Tibial nerve (tissue), 4 donors: ENCODE results near the gene NID2.

Experiments used
- EP300 ChIP-seq, 2 donors: sonication (generic); formaldehyde crosslinking; IDR thresholded peaks; one replicate each; pipeline ENCODE4 v1.6.1; 2017; ENCODE audit warnings: antibody characterized with exemption in 2 of 2, mild to moderate bottlenecking in 1 of 2
- TF ChIP-seq, protein P1 (sequence below), 5 experiments: fragments of 200-600 bp in 3 of 5; fragments of 450-650 bp in 2 of 5; sonication (generic) in 3 of 5; IDR thresholded peaks; one replicate each; pipeline ENCODE4 v1.5.1; 2016 to 2019; ENCODE audit warnings: antibody characterized with exemption in 5 of 5, mild to moderate bottlenecking in 3 of 5, moderate library complexity in 2 of 5

DNA sequence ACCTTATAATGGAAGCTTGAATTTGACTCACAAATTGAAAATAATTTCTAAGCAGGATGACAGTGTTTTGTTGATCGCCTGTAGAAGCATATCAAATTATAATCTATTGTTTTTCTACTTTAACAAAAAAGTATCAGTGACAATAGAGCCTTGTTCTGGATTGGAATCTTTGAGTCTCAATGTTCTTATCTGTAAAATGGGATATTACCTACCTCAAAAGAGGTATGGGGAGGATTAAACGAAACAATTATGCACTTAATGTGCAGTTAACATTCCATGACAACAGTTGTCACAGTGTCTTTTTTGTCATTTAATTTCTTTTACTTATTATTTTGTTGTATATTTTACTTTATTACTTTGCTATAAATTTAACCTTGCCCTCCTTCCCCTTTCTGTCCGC is 78.4 kb downstream of the NID2 start:
- TF ChIP-seq, protein P1, sequence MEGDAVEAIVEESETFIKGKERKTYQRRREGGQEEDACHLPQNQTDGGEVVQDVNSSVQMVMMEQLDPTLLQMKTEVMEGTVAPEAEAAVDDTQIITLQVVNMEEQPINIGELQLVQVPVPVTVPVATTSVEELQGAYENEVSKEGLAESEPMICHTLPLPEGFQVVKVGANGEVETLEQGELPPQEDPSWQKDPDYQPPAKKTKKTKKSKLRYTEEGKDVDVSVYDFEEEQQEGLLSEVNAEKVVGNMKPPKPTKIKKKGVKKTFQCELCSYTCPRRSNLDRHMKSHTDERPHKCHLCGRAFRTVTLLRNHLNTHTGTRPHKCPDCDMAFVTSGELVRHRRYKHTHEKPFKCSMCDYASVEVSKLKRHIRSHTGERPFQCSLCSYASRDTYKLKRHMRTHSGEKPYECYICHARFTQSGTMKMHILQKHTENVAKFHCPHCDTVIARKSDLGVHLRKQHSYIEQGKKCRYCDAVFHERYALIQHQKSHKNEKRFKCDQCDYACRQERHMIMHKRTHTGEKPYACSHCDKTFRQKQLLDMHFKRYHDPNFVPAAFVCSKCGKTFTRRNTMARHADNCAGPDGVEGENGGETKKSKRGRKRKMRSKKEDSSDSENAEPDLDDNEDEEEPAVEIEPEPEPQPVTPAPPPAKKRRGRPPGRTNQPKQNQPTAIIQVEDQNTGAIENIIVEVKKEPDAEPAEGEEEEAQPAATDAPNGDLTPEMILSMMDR (IDR thresholded peaks at IDR 0.05), result no peak
- TF ChIP-seq EP300 (IDR thresholded peaks at IDR 0.05), result no peak
